Measurements from ENCODE around the gene SLC9A3. TPM values are rescaled to one million over a fixed set of nuclear protein-coding genes. Genes with fewer than 3 reads are reported as not detected.

Gene SLC9A3
- total and polyA plus RNA-seq, 7 donors: 0.81 to 1.7 (median 1.2) TPM

GRCh38 chr5:427415-428087 is 96.7 kb downstream of the SLC9A3 start:
- no peak overlapping the region for H3K4me3 ChIP-seq
- intact Hi-C loops (cut with DNase I): no loop called here
- H3K27ac ChIP-seq: no peak overlapping the region
- TF ChIP-seq, protein P1, sequence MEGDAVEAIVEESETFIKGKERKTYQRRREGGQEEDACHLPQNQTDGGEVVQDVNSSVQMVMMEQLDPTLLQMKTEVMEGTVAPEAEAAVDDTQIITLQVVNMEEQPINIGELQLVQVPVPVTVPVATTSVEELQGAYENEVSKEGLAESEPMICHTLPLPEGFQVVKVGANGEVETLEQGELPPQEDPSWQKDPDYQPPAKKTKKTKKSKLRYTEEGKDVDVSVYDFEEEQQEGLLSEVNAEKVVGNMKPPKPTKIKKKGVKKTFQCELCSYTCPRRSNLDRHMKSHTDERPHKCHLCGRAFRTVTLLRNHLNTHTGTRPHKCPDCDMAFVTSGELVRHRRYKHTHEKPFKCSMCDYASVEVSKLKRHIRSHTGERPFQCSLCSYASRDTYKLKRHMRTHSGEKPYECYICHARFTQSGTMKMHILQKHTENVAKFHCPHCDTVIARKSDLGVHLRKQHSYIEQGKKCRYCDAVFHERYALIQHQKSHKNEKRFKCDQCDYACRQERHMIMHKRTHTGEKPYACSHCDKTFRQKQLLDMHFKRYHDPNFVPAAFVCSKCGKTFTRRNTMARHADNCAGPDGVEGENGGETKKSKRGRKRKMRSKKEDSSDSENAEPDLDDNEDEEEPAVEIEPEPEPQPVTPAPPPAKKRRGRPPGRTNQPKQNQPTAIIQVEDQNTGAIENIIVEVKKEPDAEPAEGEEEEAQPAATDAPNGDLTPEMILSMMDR (IDR thresholded peaks at IDR 0.05): no peak
- WGBS, 3 donors: 89 to 91% (median 89%) methylated on average over 39 of the region's 39 CpGs
- peak in 1 of 2 donors; percentile 36 for DNase-seq
- H3K36me3 ChIP-seq (ENCODE audit: insufficient read depth in 1 of 2, low read depth in 1 of 2): no peaks in the 10 kb centered on the region
- H3K27me3 ChIP-seq (ENCODE audit: insufficient read depth in 3 of 3, low read length in 2 of 3): peaks cover 0 to 13% (median 6%) of the 10 kb centered on the region in 3 donors
- H3K4me1 ChIP-seq: no peaks in the 10 kb centered on the region
- no peaks in the 10 kb centered on the region for H3K9me3 ChIP-seq
- ATAC-seq: no peak

DNA sequence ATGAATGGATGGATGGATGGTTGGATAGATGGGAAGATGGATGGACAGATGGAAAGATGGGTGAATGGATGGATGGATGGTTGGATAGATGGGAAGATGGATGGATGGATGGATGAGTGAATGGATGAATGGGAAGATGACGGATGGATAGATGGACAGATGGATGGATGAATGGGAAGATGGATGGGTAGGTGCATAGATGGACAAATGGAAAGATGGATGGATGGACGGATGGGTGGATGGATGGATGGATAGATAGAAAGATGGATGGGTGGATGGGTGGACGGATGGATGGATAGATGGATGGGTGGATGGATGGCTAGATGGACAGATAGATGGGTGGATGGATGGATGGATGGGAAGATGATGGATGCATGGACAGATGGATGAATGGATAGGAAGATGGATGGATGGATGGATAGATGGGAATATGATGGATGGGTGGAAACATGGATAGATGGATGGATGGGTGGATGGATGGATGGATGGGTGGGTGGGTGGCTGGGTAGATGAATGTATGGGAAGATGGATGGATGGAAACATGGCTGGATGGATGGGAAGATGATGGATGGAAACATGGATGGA is 97.8 kb downstream of the SLC9A3 start:
- Histone ChIP-seq H3K9me3 (no peaks in the 10 kb centered on the region), H3K36me3 (ENCODE audit: insufficient read depth in 1 of 2, low read depth in 1 of 2) (no peaks in the 10 kb centered on the region), H3K27ac (no peak overlapping the region), H3K4me3 (no peak overlapping the region), H3K4me1 (no peaks in the 10 kb centered on the region), H3K27me3 (ENCODE audit: insufficient read depth in 3 of 3, low read length in 2 of 3) (peaks cover 0 to 13% (median 6%) of the 10 kb centered on the region in 3 donors)
- intact Hi-C loops (cut with DNase I): no loop called here
- ATAC-seq (no peak), DNase-seq (no peak)
- TF ChIP-seq, protein P1 (IDR thresholded peaks at IDR 0.05): no peak
- WGBS, 3 donors: 77 to 90% (median 81%) methylated on average over 3 of the region's 3 CpGs

- no peaks in the 10 kb centered on the region for H3K9me3 ChIP-seq
- 44 to 50% (median 45%) methylated on average over 5 of the region's 5 CpGs for WGBS, 3 donors
- H3K4me3 ChIP-seq: no peak overlapping the region
- ATAC-seq (no peak), DNase-seq (peak in 1 of 2 donors; percentile 4)
- H3K27ac ChIP-seq: no peak overlapping the region
- H3K36me3 ChIP-seq (ENCODE audit: insufficient read depth in 1 of 2, low read depth in 1 of 2): no peaks in the 10 kb centered on the region
- H3K4me1 ChIP-seq: no peaks in the 10 kb centered on the region
- peaks cover 0 to 13% (median 6%) of the 10 kb centered on the region in 3 donors for H3K27me3 ChIP-seq (ENCODE audit: insufficient read depth in 3 of 3, low read length in 2 of 3)
- TF ChIP-seq, protein P1 (IDR thresholded peaks at IDR 0.05): no peak
- intact Hi-C loops (cut with DNase I): no loop called here
These were observed 98.5 kb downstream of the SLC9A3 start for GRCh38 chr5:425714-426113.

- Histone ChIP-seq H3K4me3 (no peak overlapping the region), H3K27me3 (ENCODE audit: insufficient read depth in 3 of 3, low read length in 2 of 3) (peaks cover 0 to 4% (median 1%) of the 10 kb centered on the region in 3 donors), H3K36me3 (ENCODE audit: insufficient read depth in 1 of 2, low read depth in 1 of 2) (no peaks in the 10 kb centered on the region), H3K27ac (no peak overlapping the region), H3K9me3 (no peaks in the 10 kb centered on the region), H3K4me1 (no peaks in the 10 kb centered on the region)
- no peak for ATAC-seq
- DNase-seq: peak in 1 of 2 donors; percentile 30
- TF ChIP-seq, protein P1 (IDR thresholded peaks at IDR 0.05): no peak
- WGBS, 3 donors: 85 to 86% (median 85%) methylated on average over 11 of the region's 11 CpGs
- intact Hi-C loops (cut with DNase I): no loop called here
These were observed 99.7 kb downstream of the SLC9A3 start for GRCh38 chr5:424301-425110.

Measured in psoas muscle (tissue), 8 donors.